Neural cell (in vitro differentiated cells): ENCODE measurements around the gene CLCN1. TPM values are rescaled to one million over a fixed set of nuclear protein-coding genes. Genes with fewer than 3 reads are reported as not detected.

Experiments used
- H2AFZ ChIP-seq: fragments of 200-600, 300-800 bp; sonication (generic), shearing (Covaris generic); 2 replicates; pipeline ENCODE4 v1.6.0; 2014; ENCODE audit warnings: low read depth, mild to moderate bottlenecking, antibody characterized with exemption, low read length, moderate library complexity
- H3F3A ChIP-seq: fragments of 200-600 bp; shearing (Covaris generic); 2 replicates; pipeline ENCODE4 v1.6.1; 2016; ENCODE audit warnings: mild to moderate bottlenecking, moderate library complexity, mixed read lengths, antibody characterized with exemption, low read length; ENCODE audit not compliant: insufficient read depth, poor library complexity, severe bottlenecking
- H3K27ac ChIP-seq: fragments of 200-600, 300-800 bp; sonication (generic), shearing (Covaris generic); 2 replicates; pipeline ENCODE4 v1.5.1; 2014; ENCODE audit warnings: mild to moderate bottlenecking, low read length, moderate library complexity
- H3K27me3 ChIP-seq: fragments of 300-800, 200-600 bp; sonication (generic), shearing (Covaris generic); 2 replicates; pipeline ENCODE4 v1.6.0; 2014; ENCODE audit warnings: mild to moderate bottlenecking, low read depth, low read length, moderate library complexity; ENCODE audit not compliant: insufficient read depth
- H3K36me3 ChIP-seq: fragments of 300-800, 200-600 bp; sonication (generic), shearing (Covaris generic); 2 replicates; pipeline ENCODE4 v1.5.1; 2014; ENCODE audit warnings: mild to moderate bottlenecking, antibody characterized with exemption, low read length, moderate library complexity; ENCODE audit not compliant: insufficient read depth
- H3K4me2 ChIP-seq: fragments of 300-800, 200-600 bp; sonication (generic), shearing (Covaris generic); 2 replicates; pipeline ENCODE4 v1.6.0; 2014; ENCODE audit warnings: mild to moderate bottlenecking, low read length
- H3K4me3 ChIP-seq: fragments of 300-800, 200-600 bp; sonication (generic), shearing (Covaris generic); 2 replicates; pipeline ENCODE4 v1.5.1; 2014; ENCODE audit warnings: mild to moderate bottlenecking, low read length, moderate library complexity
- H3K79me2 ChIP-seq: fragments of 200-600 bp; shearing (Covaris generic); replicated peaks from 2 replicates; pipeline ENCODE4 v1.6.0; 2014; ENCODE audit warnings: mild to moderate bottlenecking, low read length, moderate library complexity; ENCODE audit not compliant: insufficient read depth
- H3K9ac ChIP-seq: fragments of 300-800, 200-600 bp; sonication (generic), shearing (Covaris generic); 2 replicates; pipeline ENCODE4 v1.6.1; 2016; ENCODE audit warnings: mild to moderate bottlenecking, low read length, mixed read lengths
- H3K9me2 ChIP-seq: fragments of 200-600 bp; shearing (Covaris generic); 2 replicates; pipeline ENCODE4 v1.6.1; 2016; ENCODE audit warnings: mild to moderate bottlenecking, low read length, mixed read lengths; ENCODE audit not compliant: insufficient read depth
- H3K9me3 ChIP-seq: fragments of 200-600, 300-800 bp; sonication (generic), shearing (Covaris generic); 2 replicates; pipeline ENCODE4 v1.6.1; 2016; ENCODE audit warnings: mild to moderate bottlenecking, mixed run types, low read length, moderate library complexity, mixed read lengths
- H4K20me1 ChIP-seq: fragments of 200-600 bp; shearing (Covaris generic); 2 replicates; pipeline ENCODE4 v1.6.1; 2016; ENCODE audit warnings: mild to moderate bottlenecking, mixed run types; ENCODE audit not compliant: insufficient read depth
- EP300 ChIP-seq: fragments of 450-650 bp; conservative IDR thresholded peaks from 2 replicates; pipeline ENCODE4 v1.6.1; 2014; ENCODE audit warnings: antibody characterized with exemption, mild to moderate bottlenecking, moderate library complexity; ENCODE audit not compliant: poor library complexity, severe bottlenecking
- EZH2 ChIP-seq: fragments of 200-600, 300-800 bp; shearing (Covaris generic), sonication (generic); IDR thresholded peaks from 2 replicates; pipeline ENCODE4 v1.6.1; 2014; ENCODE audit warnings: antibody characterized with exemption, low read length, borderline replicate concordance, mild to moderate bottlenecking; ENCODE audit not compliant: insufficient read depth, poor library complexity, severe bottlenecking
- MXI1 ChIP-seq: fragments of 450-650 bp; conservative IDR thresholded peaks from 2 replicates; pipeline ENCODE4 v1.6.1; 2014; ENCODE audit warnings: antibody characterized with exemption, mild to moderate bottlenecking; ENCODE audit not compliant: poor library complexity, severe bottlenecking
- POLR2AphosphoS5 ChIP-seq: IDR thresholded peaks from 2 replicates; pipeline ENCODE4 v1.6.1; 2012
- RAD21 ChIP-seq: fragments of 450-650 bp; conservative IDR thresholded peaks from 2 replicates; pipeline ENCODE4 v1.6.1; 2014; ENCODE audit warnings: antibody characterized with exemption, mild to moderate bottlenecking, moderate library complexity
- SMC3 ChIP-seq: fragments of 450-650 bp; conservative IDR thresholded peaks from 2 replicates; pipeline ENCODE4 v1.6.1; 2014; ENCODE audit warnings: antibody characterized with exemption, mild to moderate bottlenecking, moderate library complexity; ENCODE audit not compliant: poor library complexity
- TAF1 ChIP-seq: IDR thresholded peaks from 2 replicates; pipeline ENCODE4 v1.6.1; 2012; ENCODE audit warnings: low read depth
- polyA plus RNA-seq: library from polyadenylated mRNA; depleted of rRNA; stranded (reverse); fragments of >200 nt; gene quantifications from 2 replicates; pipeline ENCODE4 v1.2.3, GENCODE V29; 2014
- TF ChIP-seq, protein P1 (sequence below): IDR thresholded peaks from 2 replicates; pipeline ENCODE4 v1.6.1; 2012; ENCODE audit warnings: borderline replicate concordance
- TF ChIP-seq, protein P2 (sequence below): fragments of 450-650 bp; IDR thresholded peaks from 2 replicates; pipeline ENCODE4 v1.5.1; 2014; ENCODE audit warnings: antibody characterized with exemption, mild to moderate bottlenecking, moderate library complexity; ENCODE audit not compliant: poor library complexity, severe bottlenecking

Gene CLCN1
- polyA plus RNA-seq, 1 donor from 2014 or later: not detected

DNA sequence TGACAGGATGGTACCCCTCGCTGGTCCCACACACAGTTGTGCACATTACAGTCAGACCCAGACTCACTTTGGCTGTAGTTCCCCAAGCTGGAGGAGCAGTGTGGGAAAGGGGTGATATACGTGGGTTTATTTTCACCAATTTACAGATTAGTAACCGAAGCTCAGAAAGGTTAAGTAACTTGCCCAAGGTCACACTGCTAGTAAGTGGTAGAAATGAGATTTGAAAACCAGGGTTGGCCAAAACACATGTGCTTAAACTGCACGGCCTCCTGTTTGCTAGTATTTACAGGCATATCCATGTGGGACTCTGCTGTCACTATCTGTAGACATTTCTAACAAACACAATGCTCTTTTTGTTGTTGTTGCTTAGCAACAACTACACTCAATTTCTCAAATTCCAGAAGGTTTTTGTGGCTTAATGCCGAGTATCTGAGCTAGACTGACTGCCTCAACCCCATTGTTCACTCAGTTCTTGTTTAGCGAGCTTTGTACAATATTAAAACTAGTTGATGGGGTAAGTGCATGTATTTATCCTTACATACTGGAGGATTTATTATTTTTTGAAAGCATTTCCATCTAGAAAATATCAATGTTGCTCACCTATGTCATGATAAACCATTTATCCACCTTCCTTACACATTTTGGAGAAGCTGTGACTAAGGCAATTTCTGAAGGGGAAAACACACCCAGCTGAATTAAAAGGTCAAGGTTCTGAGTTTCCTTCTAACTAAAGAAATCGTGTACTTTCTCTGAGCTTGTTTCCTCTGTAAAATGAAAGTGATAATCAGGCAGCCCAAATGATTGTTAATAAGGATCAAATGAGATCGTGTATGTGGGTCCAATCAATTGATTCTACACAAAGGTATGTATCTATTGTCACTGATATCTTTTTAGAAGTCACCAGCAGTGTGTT lies 36.5 kb upstream of the CLCN1 start:
- H3K4me2 ChIP-seq: peak overlapping the region; percentile 17
- H3K36me3 ChIP-seq: no peaks in the 10 kb centered on the region
- no peaks in the 10 kb centered on the region for H3F3A ChIP-seq
- no peaks in the 10 kb centered on the region for H3K27me3 ChIP-seq
- H3K9me2 ChIP-seq: no peaks in the 10 kb centered on the region
- H2AFZ ChIP-seq: peak overlapping the region; percentile 17
- no peaks in the 10 kb centered on the region for H4K20me1 ChIP-seq
- H3K27ac ChIP-seq: peak overlapping the region; percentile 41
- H3K4me3 ChIP-seq: peak overlapping the region; percentile 36
- H3K9ac ChIP-seq: no peak overlapping the region
- H3K9me3 ChIP-seq: no peaks in the 10 kb centered on the region
- TF ChIP-seq EP300: peak; percentile 54
- no peak for TF ChIP-seq RAD21
- no peak for TF ChIP-seq SMC3
- peak; percentile 42 for TF ChIP-seq POLR2AphosphoS5
- TF ChIP-seq, protein P1, sequence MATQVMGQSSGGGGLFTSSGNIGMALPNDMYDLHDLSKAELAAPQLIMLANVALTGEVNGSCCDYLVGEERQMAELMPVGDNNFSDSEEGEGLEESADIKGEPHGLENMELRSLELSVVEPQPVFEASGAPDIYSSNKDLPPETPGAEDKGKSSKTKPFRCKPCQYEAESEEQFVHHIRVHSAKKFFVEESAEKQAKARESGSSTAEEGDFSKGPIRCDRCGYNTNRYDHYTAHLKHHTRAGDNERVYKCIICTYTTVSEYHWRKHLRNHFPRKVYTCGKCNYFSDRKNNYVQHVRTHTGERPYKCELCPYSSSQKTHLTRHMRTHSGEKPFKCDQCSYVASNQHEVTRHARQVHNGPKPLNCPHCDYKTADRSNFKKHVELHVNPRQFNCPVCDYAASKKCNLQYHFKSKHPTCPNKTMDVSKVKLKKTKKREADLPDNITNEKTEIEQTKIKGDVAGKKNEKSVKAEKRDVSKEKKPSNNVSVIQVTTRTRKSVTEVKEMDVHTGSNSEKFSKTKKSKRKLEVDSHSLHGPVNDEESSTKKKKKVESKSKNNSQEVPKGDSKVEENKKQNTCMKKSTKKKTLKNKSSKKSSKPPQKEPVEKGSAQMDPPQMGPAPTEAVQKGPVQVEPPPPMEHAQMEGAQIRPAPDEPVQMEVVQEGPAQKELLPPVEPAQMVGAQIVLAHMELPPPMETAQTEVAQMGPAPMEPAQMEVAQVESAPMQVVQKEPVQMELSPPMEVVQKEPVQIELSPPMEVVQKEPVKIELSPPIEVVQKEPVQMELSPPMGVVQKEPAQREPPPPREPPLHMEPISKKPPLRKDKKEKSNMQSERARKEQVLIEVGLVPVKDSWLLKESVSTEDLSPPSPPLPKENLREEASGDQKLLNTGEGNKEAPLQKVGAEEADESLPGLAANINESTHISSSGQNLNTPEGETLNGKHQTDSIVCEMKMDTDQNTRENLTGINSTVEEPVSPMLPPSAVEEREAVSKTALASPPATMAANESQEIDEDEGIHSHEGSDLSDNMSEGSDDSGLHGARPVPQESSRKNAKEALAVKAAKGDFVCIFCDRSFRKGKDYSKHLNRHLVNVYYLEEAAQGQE: no peak
- TF ChIP-seq TAF1: no peak
- TF ChIP-seq EZH2: no peak
- TF ChIP-seq MXI1: peak; percentile 81
- TF ChIP-seq, protein P2, sequence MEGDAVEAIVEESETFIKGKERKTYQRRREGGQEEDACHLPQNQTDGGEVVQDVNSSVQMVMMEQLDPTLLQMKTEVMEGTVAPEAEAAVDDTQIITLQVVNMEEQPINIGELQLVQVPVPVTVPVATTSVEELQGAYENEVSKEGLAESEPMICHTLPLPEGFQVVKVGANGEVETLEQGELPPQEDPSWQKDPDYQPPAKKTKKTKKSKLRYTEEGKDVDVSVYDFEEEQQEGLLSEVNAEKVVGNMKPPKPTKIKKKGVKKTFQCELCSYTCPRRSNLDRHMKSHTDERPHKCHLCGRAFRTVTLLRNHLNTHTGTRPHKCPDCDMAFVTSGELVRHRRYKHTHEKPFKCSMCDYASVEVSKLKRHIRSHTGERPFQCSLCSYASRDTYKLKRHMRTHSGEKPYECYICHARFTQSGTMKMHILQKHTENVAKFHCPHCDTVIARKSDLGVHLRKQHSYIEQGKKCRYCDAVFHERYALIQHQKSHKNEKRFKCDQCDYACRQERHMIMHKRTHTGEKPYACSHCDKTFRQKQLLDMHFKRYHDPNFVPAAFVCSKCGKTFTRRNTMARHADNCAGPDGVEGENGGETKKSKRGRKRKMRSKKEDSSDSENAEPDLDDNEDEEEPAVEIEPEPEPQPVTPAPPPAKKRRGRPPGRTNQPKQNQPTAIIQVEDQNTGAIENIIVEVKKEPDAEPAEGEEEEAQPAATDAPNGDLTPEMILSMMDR: no peak
- H3K79me2 ChIP-seq: no peaks in the 10 kb centered on the region

DNA sequence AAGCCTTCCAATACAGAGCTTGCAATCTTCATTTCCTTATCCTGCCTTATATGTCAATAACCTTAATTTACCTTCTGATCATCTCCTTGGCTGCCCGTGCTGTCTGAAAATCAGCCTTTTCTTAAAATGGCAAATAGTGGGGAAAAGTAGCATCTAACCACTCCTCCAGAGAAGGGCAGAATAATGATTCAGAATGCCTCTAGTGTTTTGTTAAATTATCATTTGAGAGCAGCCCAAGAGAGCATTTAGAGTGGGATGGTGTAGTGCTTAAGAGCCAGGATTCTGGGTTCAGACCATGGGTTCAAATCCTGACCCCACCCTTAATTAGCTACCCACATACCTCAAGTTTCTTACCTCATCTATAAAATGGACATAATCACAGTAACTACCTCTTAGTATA lies 35.8 kb upstream of the CLCN1 start:
- H3K79me2 ChIP-seq: no peaks in the 10 kb centered on the region
- H3K36me3 ChIP-seq: no peaks in the 10 kb centered on the region
- no peaks in the 10 kb centered on the region for H3F3A ChIP-seq
- no peaks in the 10 kb centered on the region for H3K9me2 ChIP-seq
- H3K4me3 ChIP-seq: no peak overlapping the region
- H3K4me2 ChIP-seq: no peak overlapping the region
- H3K27me3 ChIP-seq: no peaks in the 10 kb centered on the region
- no peaks in the 10 kb centered on the region for H3K9me3 ChIP-seq
- no peak overlapping the region for H3K27ac ChIP-seq
- H3K9ac ChIP-seq: no peak overlapping the region
- H4K20me1 ChIP-seq: no peaks in the 10 kb centered on the region
- no peak overlapping the region for H2AFZ ChIP-seq
- no peak for TF ChIP-seq POLR2AphosphoS5
- TF ChIP-seq, protein P2: no peak
